ENCODE results near the gene HMCN2.

GRCh38 chr9:130327781-130328348 lies 62.3 kb downstream of the HMCN2 start:
- TF ChIP-seq CTCF (IDR thresholded peaks at IDR 0.05; ENCODE audit: low read depth, low read length) (no peak), EZH2phosphoT487 (IDR thresholded peaks at IDR 0.05; ENCODE audit: low read depth) (no peak)

Measured in OCI-LY3 (cell line).